GM11168 (cell line): ENCODE data around the gene DLGAP1.
"Not testable (repeated sequence)": the region's sequence is repeated elsewhere in the genome, so short reads cannot be mapped to it uniquely, and the experiment has no call there.

Experiments used
- in situ Hi-C: fragments of 300-500 bp; cut with MboI; formaldehyde crosslinking; loops from one replicate; pipeline ENCODE4 v1.12.0; 2022; ENCODE audit warnings: low sequenced_read_pairs; ENCODE audit not compliant: unreplicated experiment

The DLGAP1 gene

GRCh38 chr18:3605486-3605952 lies 849.6 kb downstream of the DLGAP1 start:
- in situ Hi-C loops = no loop called here

GRCh38 chr18:3604498-3605408 lies 850.4 kb downstream of the DLGAP1 start:
- in situ Hi-C loops = no loop called here

GRCh38 chr18:3604235-3604497 lies 850.9 kb downstream of the DLGAP1 start:
- in situ Hi-C loops = no loop called here

- in situ Hi-C loops = no loop called here
Observed at GRCh38 chr18:3603421-3604234, 851.5 kb downstream of the DLGAP1 start.

GRCh38 chr18:3601106-3601755 lies 853.9 kb downstream of the DLGAP1 start:
- in situ Hi-C loops = not testable (repeated sequence)

- in situ Hi-C loops = loop anchor here (5.0 kb wide), 2 partner anchors 67 to 153 kb away; no protein-coding TSS in a partner anchor
Observed at GRCh38 chr18:3599861-3600260, 855.2 kb downstream of the DLGAP1 start.

- in situ Hi-C loops = loop anchor here (5.0 kb wide), 2 partner anchors 68 to 152 kb away; no protein-coding TSS in a partner anchor
Observed at GRCh38 chr18:3599195-3599594, 855.9 kb downstream of the DLGAP1 start.

GRCh38 chr18:3598581-3598980 lies 856.5 kb downstream of the DLGAP1 start:
- in situ Hi-C loops = loop anchor here (5.0 kb wide), 2 partner anchors 69 to 151 kb away; no protein-coding TSS in a partner anchor

GRCh38 chr18:3597409-3598357 lies 857.4 kb downstream of the DLGAP1 start:
- in situ Hi-C loops = loop anchor here (5.0 kb wide), 2 partner anchors 70 to 150 kb away; no protein-coding TSS in a partner anchor

GRCh38 chr18:3596637-3597384 lies 858.3 kb downstream of the DLGAP1 start:
- in situ Hi-C loops = loop anchor here (5.0 kb wide), 2 partner anchors 70 to 150 kb away; no protein-coding TSS in a partner anchor

GRCh38 chr18:3596324-3596636 lies 858.8 kb downstream of the DLGAP1 start:
- in situ Hi-C loops = loop anchor here (5.0 kb wide), 2 partner anchors 71 to 149 kb away; no protein-coding TSS in a partner anchor

- in situ Hi-C loops = loop anchor here (5.0 kb wide), 2 partner anchors 72 to 148 kb away; no protein-coding TSS in a partner anchor
Observed at GRCh38 chr18:3595369-3596273, 859.5 kb downstream of the DLGAP1 start.

- in situ Hi-C loops = loop anchor here (5.0 kb wide), 3 partner anchors 72 to 303 kb away; no protein-coding TSS in a partner anchor
Observed at GRCh38 chr18:3594760-3595368, 860.2 kb downstream of the DLGAP1 start.

GRCh38 chr18:3593904-3594759 lies 861.0 kb downstream of the DLGAP1 start:
- in situ Hi-C loops = loop anchor here (5.0 kb wide), 1 partner anchor 302 kb away; no protein-coding TSS in a partner anchor

- in situ Hi-C loops = loop anchor here (5.0 kb wide), 1 partner anchor 301 kb away; no protein-coding TSS in a partner anchor
Observed at GRCh38 chr18:3593381-3593903, 861.7 kb downstream of the DLGAP1 start.

GRCh38 chr18:3592864-3593263 lies 862.2 kb downstream of the DLGAP1 start:
- in situ Hi-C loops = loop anchor here (5.0 kb wide), 1 partner anchor 301 kb away; no protein-coding TSS in a partner anchor
